Liver (tissue), 9 donors: ENCODE results near the gene LYST. TPM values are rescaled to one million over a fixed set of nuclear protein-coding genes. Genes with fewer than 3 reads are reported as not detected.

Experiments
- DNase-seq: peaks from one replicate; pipeline ENCODE4 v3.0.0-alpha.2; 2017; ENCODE audit warnings: low spot score
- H3K27ac ChIP-seq, 2 donors: one replicate each; pipeline ENCODE4 v1.7.0; 2013; ENCODE audit warnings: inconsistent platforms in 2 of 2, low read length in 2 of 2, control low read depth in 1 of 2, low read depth in 1 of 2, mild to moderate bottlenecking in 1 of 2
- H3K27me3 ChIP-seq, 4 donors: one replicate each; pipeline versions ENCODE4 v1.6.1 to v1.7.0; 2013; ENCODE audit warnings: low read length in 3 of 4, inconsistent platforms in 1 of 4, mild to moderate bottlenecking in 1 of 4, moderate library complexity in 1 of 4; ENCODE audit not compliant: control insufficient read depth in 4 of 4, insufficient read depth in 4 of 4
- H3K36me3 ChIP-seq, 4 donors: one replicate each; pipeline versions ENCODE4 v1.6.1 to v1.7.0; 2013; ENCODE audit warnings: low read length in 3 of 4, mild to moderate bottlenecking in 3 of 4, low read depth in 1 of 4, moderate library complexity in 1 of 4; ENCODE audit not compliant: control insufficient read depth in 4 of 4, insufficient read depth in 3 of 4
- H3K4me1 ChIP-seq, 4 donors: one replicate each; pipeline versions ENCODE4 v1.6.1 to v1.7.0; 2013; ENCODE audit warnings: low read length in 3 of 4, mild to moderate bottlenecking in 3 of 4, moderate library complexity in 1 of 4; ENCODE audit not compliant: control insufficient read depth in 4 of 4, insufficient read depth in 4 of 4
- H3K4me3 ChIP-seq, 3 donors: one replicate each; pipeline versions ENCODE4 v1.6.1 to v1.7.0; 2013; ENCODE audit warnings: low read length in 3 of 3, control low read depth in 1 of 3, low read depth in 1 of 3, mild to moderate bottlenecking in 1 of 3
- H3K9ac ChIP-seq, 2 donors: one replicate each; pipeline ENCODE4 v1.7.0; 2013; ENCODE audit warnings: low read length in 2 of 2, mild to moderate bottlenecking in 2 of 2, moderate library complexity in 2 of 2, control low read depth in 1 of 2, low read depth in 1 of 2
- H3K9me3 ChIP-seq, 4 donors: one replicate each; pipeline versions ENCODE4 v1.6.1 to v1.7.0; 2013; ENCODE audit warnings: low read length in 3 of 4; ENCODE audit not compliant: control insufficient read depth in 4 of 4
- ATF3 ChIP-seq: IDR thresholded peaks from 2 replicates; pipeline ENCODE4 v1.6.1; 2016; ENCODE audit warnings: antibody characterized with exemption
- CTCF ChIP-seq: fragments of 150-350 bp; IDR thresholded peaks from 2 replicates; pipeline ENCODE4 v1.5.1; 2017; ENCODE audit warnings: improper control_type of control experiment, low read depth, low read length; ENCODE audit not compliant: missing input control
- EGR1 ChIP-seq, 2 donors: IDR thresholded peaks; 2 replicates each; pipeline ENCODE4 v1.6.1; 2016 to 2018; ENCODE audit warnings: antibody characterized with exemption in 2 of 2, low read depth in 2 of 2
- FOXA1 ChIP-seq: IDR thresholded peaks from 2 replicates; pipeline ENCODE4 v1.6.1; 2016; ENCODE audit warnings: antibody characterized with exemption
- FOXA2 ChIP-seq: IDR thresholded peaks from 2 replicates; pipeline ENCODE4 v1.6.1; 2016; ENCODE audit warnings: antibody characterized with exemption
- HNF4A ChIP-seq, 2 donors: conservative IDR thresholded peaks; 2 replicates each; pipeline ENCODE4 v1.6.1; 2016; ENCODE audit warnings: antibody characterized with exemption in 2 of 2, mild to moderate bottlenecking in 2 of 2
- HNF4G ChIP-seq: IDR thresholded peaks from 2 replicates; pipeline ENCODE4 v1.6.1; 2016; ENCODE audit warnings: antibody characterized with exemption
- JUND ChIP-seq, 2 donors: IDR thresholded peaks; 2 replicates each; pipeline ENCODE4 v1.6.1; 2016; ENCODE audit warnings: antibody characterized with exemption in 2 of 2
- MAX ChIP-seq: IDR thresholded peaks from 2 replicates; pipeline ENCODE4 v1.6.1; 2016; ENCODE audit warnings: antibody characterized with exemption
- NR2F2 ChIP-seq: IDR thresholded peaks from 2 replicates; pipeline ENCODE4 v1.6.1; 2016; ENCODE audit warnings: antibody characterized with exemption
- REST ChIP-seq: IDR thresholded peaks from 2 replicates; pipeline ENCODE4 v1.6.1; 2016; ENCODE audit warnings: antibody characterized with exemption, mild to moderate bottlenecking
- RXRA ChIP-seq, 2 donors: IDR thresholded peaks; 2 replicates each; pipeline ENCODE4 v1.6.1; 2017 to 2018; ENCODE audit warnings: antibody characterized with exemption in 2 of 2, mild to moderate bottlenecking in 1 of 2
- SP1 ChIP-seq: IDR thresholded peaks from 2 replicates; pipeline ENCODE4 v1.6.1; 2018; ENCODE audit warnings: antibody characterized with exemption, mild to moderate bottlenecking
- TAF1 ChIP-seq: conservative IDR thresholded peaks from 2 replicates; pipeline ENCODE4 v1.6.1; 2016; ENCODE audit warnings: antibody characterized with exemption, mild to moderate bottlenecking
- YY1 ChIP-seq: IDR thresholded peaks from 2 replicates; pipeline ENCODE4 v1.6.1; 2016; ENCODE audit warnings: antibody characterized with exemption, mild to moderate bottlenecking
- WGBS: extraction: QIAGEN DNeasy Blood & Tissue Kit; methylation state at CpG from one replicate; pipeline ENCODE4 v1.1.7; 2013; 5-methylcytosine and 5-hydroxymethylcytosine counted together
- polyA plus RNA-seq, 2 donors: library from polyadenylated mRNA; stranded (reverse) in 1 of 2; unstranded in 1 of 2; fragments of 200-250 nt in 1 of 2; fragments of >200 nt in 1 of 2; fragmentation: Nextera tagmentation in 1 of 2; extraction: Ambion mirVana in 1 of 2; gene quantifications; one replicate each; pipeline versions ENCODE4 v1.2.1 to v1.2.3, GENCODE V29; 2013 to 2015
- total RNA-seq, 2 donors: library from RNA; depleted of rRNA; stranded (reverse); fragments of >200 nt; gene quantifications; one replicate each; pipeline ENCODE4 v1.2.3, GENCODE V29; 2014
- TF ChIP-seq, protein P1 (sequence below): IDR thresholded peaks from 2 replicates; pipeline ENCODE4 v1.6.1; 2016; ENCODE audit warnings: antibody characterized with exemption
- donor health status: healthy.
- donor health status: healthy.
- donor health status: healthy.
- donor health status: healthy.
- donor health status: healthy.

Gene LYST
- total and polyA plus RNA-seq, 4 donors: 3.4 to 45.9 (median 14.2) TPM

DNA sequence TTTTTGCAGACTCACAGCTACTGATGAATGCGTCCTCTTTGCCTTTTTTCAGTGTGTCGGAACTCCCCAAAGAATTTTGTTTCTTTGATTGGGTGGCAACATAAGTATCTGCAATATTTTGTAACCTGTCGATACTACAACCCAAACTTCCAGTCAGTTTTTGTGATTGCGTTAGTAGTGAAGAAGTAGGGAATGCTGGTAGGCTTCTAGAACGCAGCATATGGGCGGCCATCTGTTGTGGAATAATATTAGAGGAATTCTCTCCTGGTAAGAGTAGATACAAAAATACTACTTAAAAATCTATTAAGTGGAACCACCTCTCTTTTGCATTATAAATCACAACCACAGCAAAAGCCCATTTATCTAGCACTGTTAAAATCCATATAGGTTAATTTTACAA is 107.4 kb downstream of the LYST start (continued):
- TF ChIP-seq CTCF: no peak
- TF ChIP-seq RXRA (IDR thresholded peaks at IDR 0.05): no peak

- no peak for DNase-seq
- Histone ChIP-seq H3K9me3 (no peaks in the 10 kb centered on the region), H3K27me3 (no peaks in the 10 kb centered on the region), H3K36me3 (peaks cover 2 to 33% (median 17%) of the 10 kb centered on the region in 4 donors), H3K27ac (no peak overlapping the region), H3K9ac (no peak overlapping the region), H3K4me3 (no peak overlapping the region), H3K4me1 (no peaks in the 10 kb centered on the region)
- WGBS: 51% methylated on average over 6 of the region's 6 CpGs
- TF ChIP-seq YY1: no peak
- TF ChIP-seq ATF3: no peak
- no peak for TF ChIP-seq TAF1
- TF ChIP-seq FOXA2: no peak
- TF ChIP-seq EGR1 (IDR thresholded peaks at IDR 0.05; ENCODE audit: low read depth in 2 of 2): no peak
- no peak for TF ChIP-seq HNF4G
- no peak for TF ChIP-seq HNF4A (conservative IDR thresholded peaks at IDR 0.05)
- no peak for TF ChIP-seq REST
- TF ChIP-seq FOXA1: no peak
- TF ChIP-seq NR2F2: no peak
- TF ChIP-seq, protein P1, sequence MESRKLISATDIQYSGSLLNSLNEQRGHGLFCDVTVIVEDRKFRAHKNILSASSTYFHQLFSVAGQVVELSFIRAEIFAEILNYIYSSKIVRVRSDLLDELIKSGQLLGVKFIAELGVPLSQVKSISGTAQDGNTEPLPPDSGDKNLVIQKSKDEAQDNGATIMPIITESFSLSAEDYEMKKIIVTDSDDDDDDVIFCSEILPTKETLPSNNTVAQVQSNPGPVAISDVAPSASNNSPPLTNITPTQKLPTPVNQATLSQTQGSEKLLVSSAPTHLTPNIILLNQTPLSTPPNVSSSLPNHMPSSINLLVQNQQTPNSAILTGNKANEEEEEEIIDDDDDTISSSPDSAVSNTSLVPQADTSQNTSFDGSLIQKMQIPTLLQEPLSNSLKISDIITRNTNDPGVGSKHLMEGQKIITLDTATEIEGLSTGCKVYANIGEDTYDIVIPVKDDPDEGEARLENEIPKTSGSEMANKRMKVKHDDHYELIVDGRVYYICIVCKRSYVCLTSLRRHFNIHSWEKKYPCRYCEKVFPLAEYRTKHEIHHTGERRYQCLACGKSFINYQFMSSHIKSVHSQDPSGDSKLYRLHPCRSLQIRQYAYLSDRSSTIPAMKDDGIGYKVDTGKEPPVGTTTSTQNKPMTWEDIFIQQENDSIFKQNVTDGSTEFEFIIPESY: no peak
- TF ChIP-seq CTCF: no peak
- no peak for TF ChIP-seq JUND (IDR thresholded peaks at IDR 0.05)
- no peak for TF ChIP-seq MAX
- TF ChIP-seq SP1: no peak
Observed at GRCh38 chr1:235758931-235759330, 107.8 kb downstream of the LYST start.
